HG03064 (cell line): Measurements from ENCODE around the gene PAOX.
A peak's percentile ranks its signal among the peaks of the same experiment; 100 is the strongest.
"Not testable (repeated sequence)": the region's sequence is repeated elsewhere in the genome, so short reads cannot be mapped to it uniquely, and the experiment has no call there.

ENCODE experiments used
- ATAC-seq: cut with Tn5 transposase; IDR thresholded peaks from one replicate; pipeline ENCODE4 v1.9.1; 2021; ENCODE audit warnings: low read depth; ENCODE audit not compliant: unreplicated experiment

Gene PAOX

DNA sequence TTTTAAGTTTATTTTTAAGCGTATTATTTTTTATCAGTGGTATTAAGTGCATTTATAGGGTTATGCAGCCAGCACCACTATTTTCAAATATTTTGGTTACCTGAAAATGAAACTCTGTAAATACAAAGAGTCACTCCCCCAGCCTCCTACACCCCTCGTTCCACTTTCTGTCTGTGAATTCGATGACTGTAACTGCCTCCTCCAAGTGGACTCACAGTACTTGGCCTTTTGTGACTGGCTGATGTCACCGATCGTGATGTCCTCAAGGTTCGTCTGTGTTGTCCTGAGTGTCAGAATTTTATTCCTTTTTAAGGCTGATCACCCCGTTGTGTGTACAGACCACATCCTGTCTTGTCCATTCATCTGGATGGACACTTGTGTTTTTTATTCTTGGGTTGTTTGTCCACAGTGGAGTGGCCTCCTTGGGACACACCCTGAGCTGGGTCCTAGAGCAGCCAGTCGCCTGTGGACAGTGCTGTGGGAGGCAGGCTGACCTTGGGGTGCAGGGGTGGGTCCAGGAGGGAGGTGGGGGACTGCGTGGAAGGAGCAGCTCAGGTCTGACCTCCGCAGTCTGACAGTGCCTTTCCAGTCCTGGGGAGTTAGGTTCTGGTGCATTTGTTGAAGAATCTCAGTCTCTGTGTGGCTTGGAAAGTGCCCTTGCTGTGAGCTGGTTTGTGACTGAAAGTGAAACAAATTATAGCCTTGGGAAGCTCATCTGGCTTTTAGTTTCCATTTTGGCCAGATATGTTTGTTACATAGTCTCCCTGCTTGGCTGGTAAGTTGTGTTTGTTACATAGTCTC lies 21.8 kb downstream of the PAOX start:
- ATAC-seq, result no peak

GRCh38 chr10:133401500-133401899 lies 22.4 kb downstream of the PAOX start:
- no peak for ATAC-seq

- ATAC-seq, result no peak
Observed at GRCh38 chr10:133401981-133402725, 23.1 kb downstream of the PAOX start.

- no peak for ATAC-seq
Observed at GRCh38 chr10:133403359-133403758, 24.3 kb downstream of the PAOX start.

DNA sequence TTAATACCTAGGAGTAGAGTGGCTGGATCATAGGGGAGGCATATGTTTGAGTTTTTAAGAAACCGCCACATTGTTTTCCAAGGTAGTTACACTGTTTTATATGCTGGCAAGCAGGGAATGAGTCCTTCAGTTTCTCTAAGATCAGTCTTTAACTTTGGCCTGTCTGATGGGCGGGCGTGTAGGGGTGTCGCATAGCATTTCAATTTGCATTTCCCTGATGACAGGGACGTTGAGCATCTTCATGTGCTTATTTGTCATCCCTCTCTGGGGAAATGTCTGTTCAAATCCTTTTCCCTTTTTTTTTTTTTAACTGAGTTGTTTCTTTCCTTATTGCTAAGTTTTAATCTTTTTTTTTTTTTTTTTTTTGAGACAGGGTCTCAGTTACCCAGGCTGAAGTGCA lies 24.7 kb downstream of the PAOX start:
- ATAC-seq, result no peak

- ATAC-seq, result no peak
Observed at GRCh38 chr10:133405272-133405671, 26.2 kb downstream of the PAOX start.

GRCh38 chr10:133405844-133406527 lies 26.9 kb downstream of the PAOX start:
- peak; percentile 62 for ATAC-seq

DNA sequence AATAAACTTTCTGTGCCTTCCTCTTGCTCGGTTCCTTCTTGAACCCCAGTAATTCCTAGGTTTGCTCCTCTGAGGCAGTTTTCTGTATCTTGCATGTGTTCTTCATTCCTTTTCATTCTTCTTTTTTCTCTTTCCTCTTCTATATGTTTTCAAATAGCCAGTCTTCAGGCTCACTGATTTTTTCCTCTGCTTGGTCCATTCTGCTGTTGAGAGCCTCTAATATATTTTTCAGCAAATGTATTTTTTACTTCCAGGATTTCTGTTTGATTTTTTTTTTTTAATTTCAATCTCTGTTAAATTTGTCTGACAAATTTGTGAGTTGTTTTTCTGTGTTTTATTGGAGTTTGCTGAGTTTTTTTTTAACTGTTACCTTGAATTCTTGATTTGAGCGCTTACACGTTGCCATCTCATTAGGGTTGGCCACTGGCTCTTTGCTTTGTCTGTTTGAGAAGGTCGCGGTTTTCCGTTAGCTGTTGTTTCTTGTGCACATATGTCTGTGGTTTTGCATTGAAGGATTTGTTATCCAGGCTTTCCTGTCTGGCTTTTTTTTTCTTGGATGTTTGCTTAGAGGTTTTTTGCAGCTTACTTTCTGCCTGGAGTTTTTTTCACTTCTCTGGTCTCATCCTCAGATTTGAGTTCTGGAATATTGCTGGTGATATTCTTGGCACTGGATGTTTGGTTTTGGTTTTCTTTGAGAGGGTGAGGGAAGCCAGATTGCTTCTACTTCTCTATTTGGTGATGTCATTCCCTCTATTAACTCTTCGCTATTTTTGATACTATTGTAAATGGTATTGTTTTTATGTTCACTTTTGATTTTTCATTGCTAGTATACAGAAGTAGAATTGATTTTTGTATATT lies 32.7 kb downstream of the PAOX start:
- no peak for ATAC-seq

DNA sequence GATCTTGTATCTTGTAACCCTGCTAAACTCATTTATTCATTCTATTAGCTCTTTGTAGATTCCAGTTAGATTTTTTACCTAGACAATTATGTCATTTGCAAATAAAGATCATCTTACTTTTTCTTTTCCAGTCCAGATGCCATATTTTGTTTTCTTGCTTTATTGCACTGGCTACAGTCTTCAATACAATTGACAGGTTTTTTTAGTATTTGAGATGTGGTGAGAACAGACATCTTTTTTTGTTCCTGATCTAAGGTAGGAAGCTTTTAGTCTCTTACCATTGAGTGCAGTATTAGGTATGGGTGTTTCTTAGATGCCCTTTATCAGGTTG lies 33.3 kb downstream of the PAOX start:
- ATAC-seq, result no peak

GRCh38 chr10:133414401-133414800 lies 35.3 kb downstream of the PAOX start:
- not testable (repeated sequence) for ATAC-seq

GRCh38 chr10:133415752-133416151 lies 36.7 kb downstream of the PAOX start:
- ATAC-seq, result no peak

GRCh38 chr10:133418289-133418993 lies 39.4 kb downstream of the PAOX start:
- ATAC-seq, result no peak

- ATAC-seq, result no peak
Observed at GRCh38 chr10:133419211-133419950, 40.3 kb downstream of the PAOX start.

DNA sequence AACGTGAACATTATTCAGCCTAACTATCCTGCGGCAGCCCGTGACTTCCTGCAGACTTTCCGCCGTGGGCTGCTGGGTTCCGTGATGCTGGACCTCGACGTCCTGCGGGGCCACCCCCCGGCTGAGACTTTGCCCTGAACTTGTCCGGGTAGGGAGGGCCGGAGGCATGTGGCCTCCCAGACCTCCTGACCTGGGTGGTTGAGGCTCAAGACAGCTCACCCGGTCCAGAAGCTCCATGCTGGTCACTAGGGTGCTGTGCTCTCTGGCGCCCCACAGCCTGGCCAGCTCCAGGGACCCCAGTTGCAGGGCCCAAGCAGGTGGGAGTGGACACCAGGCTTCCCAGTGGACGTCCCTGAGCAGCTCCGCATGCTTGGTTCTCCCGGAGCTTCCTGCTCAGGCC lies 41.0 kb downstream of the PAOX start:
- ATAC-seq, result no peak

GRCh38 chr10:133420579-133420978 lies 41.5 kb downstream of the PAOX start:
- ATAC-seq, result no peak

GRCh38 chr10:133421336-133422222 lies 42.5 kb downstream of the PAOX start:
- ATAC-seq, result no peak

DNA sequence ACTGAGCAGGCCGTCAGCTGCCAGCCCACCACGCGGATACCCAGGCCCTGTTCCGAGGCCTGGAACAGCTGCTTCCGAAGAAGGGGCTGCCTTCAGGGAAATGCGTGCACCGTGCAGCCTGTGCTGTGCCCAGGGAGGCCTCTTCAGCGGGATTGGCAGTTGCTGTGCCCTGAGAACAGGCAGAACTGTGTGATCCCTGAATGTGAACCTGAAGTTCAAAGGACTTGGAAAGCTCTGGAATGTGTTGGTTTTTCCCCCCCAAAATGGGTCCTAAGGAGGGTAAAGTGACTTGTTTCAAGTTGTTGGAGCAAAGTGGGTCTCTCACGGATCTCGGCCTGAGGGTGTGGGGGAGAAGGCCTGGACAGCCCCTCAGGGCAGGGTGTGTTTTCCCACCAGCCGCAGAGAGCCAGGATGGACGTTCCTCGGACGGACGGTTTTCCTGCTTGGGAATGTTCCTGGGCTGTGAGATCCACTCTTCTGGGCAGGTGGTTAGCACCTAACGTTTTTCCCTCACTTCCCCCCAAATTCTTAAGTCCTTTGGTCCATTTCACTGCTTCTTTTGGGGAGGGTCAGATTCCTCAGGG lies 43.3 kb downstream of the PAOX start:
- no peak for ATAC-seq
